Measurements from ENCODE around the gene NLN.
"Not testable (repeated sequence)": the region's sequence is repeated elsewhere in the genome, so short reads cannot be mapped to it uniquely, and the experiment has no call there.

The NLN gene

GRCh38 chr5:65866837-65867521 lies 145.0 kb downstream of the NLN start:
- Mint-ChIP-seq H3K4me3 (peak overlapping the region; percentile 80), H3K36me3 (peaks cover 3% of the 10 kb centered on the region), H3K27ac (peak overlapping the region; percentile 92)

DNA sequence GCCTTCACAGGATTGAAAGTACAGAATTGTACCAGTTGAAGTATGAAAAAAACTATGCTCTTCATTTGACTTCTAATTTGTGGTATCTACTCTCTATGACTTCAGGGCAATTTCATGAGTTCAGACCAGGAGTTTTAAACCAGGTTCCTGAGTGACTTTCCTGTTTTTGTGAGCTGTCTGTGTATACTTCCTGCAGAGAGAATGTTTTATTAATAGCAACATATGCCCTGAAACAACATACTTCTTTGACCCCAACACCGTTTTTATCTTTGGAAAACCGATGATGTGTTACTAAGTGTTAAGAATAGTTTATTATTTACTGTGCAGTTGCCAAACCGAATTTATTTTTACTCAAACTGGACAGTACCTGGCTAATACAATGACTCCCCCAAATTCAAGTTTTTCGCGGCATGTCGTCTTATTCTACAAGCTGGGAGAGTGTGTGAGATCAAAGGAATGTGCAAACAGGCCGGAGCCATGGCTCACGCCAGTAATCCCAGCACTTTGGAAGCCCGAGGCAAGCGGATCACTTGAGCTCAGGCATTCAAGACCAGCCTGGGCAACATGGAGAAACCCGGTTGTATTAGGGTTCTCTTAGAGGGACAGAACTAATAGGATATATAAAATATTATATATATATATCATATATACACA lies 145.7 kb downstream of the NLN start:
- Mint-ChIP-seq H3K4me3 (peak overlapping the region; percentile 80), H3K9me3 (ENCODE audit: low read depth) (no peaks in the 10 kb centered on the region), H3K27ac (peak overlapping the region; percentile 92), H3K4me1 (ENCODE audit: low read depth) (peaks cover 31% of the 10 kb centered on the region), H3K27me3 (no peaks in the 10 kb centered on the region), H3K36me3 (peaks cover under 1% of the 10 kb centered on the region)

More at GRCh38 chr5:65866837-65867521, 145.0 kb downstream of the NLN start:
- no peaks in the 10 kb centered on the region for H3K9me3 Mint-ChIP-seq (ENCODE audit: low read depth)
- peaks cover 35% of the 10 kb centered on the region for H3K4me1 Mint-ChIP-seq (ENCODE audit: low read depth)
- H3K27me3 Mint-ChIP-seq: no peaks in the 10 kb centered on the region

GRCh38 chr5:65868509-65868908 lies 146.5 kb downstream of the NLN start:
- Mint-ChIP-seq H3K4me1 (ENCODE audit: low read depth) (peaks cover 30% of the 10 kb centered on the region), H3K27me3 (no peaks in the 10 kb centered on the region), H3K4me3 (no peak overlapping the region), H3K36me3 (no peaks in the 10 kb centered on the region), H3K27ac (no peak overlapping the region), H3K9me3 (ENCODE audit: low read depth) (no peaks in the 10 kb centered on the region)

- Mint-ChIP-seq H3K4me1 (ENCODE audit: low read depth) (peaks cover 21% of the 10 kb centered on the region), H3K36me3 (no peaks in the 10 kb centered on the region), H3K9me3 (ENCODE audit: low read depth) (no peaks in the 10 kb centered on the region), H3K27me3 (no peaks in the 10 kb centered on the region), H3K27ac (no peak overlapping the region), H3K4me3 (no peak overlapping the region)
Observed at GRCh38 chr5:65871182-65871581, 149.2 kb downstream of the NLN start.

DNA sequence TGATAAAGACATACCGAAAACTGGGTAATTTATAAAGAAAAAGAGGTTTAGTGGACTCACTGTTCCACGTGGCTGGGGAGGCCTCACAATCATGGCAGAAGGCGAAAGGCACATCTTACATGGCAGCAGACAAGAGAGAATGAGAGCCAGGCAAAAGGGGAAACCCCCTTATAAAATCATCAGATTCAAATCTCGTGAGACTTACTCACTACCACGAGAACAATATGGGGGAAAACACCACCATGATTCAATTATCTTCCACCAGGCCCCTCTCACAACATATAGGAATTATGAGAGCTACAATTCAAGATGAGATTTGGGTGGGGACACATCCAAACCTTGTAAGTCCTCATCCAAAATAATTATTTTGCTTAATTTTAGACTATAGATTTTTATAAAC lies 149.8 kb downstream of the NLN start:
- not testable (repeated sequence) for H3K36me3 Mint-ChIP-seq; H3K4me3 Mint-ChIP-seq; H3K9me3 Mint-ChIP-seq (ENCODE audit: low read depth); H3K27me3 Mint-ChIP-seq; H3K27ac Mint-ChIP-seq
- peaks cover 15% of the 10 kb centered on the region for H3K4me1 Mint-ChIP-seq (ENCODE audit: low read depth)

DNA sequence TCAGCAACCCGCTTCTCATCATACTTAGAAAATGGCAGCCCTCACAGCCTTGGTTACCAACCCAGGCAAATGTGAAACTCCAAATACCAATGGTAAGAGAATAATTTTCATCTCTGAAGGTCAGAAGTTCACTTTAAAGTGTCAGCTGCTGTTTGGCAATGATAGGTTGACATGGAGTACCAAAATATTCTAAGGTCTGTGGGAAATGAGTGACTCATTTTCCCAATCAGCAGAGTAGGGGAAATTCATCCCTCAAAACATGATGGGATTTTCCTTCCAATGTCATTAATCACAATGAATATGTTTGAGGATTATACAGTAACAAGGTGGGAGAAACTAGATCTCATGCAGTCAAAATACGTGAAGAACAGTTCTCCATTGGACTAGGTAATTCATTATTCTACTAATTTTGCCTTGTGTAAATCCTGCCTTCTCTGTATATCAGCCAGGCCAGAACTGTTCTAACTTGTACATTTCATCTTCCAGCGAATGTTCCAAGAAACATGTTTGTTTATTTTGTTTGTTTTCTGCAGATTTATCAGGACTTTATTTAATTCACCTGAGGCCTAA lies 151.3 kb downstream of the NLN start:
- Mint-ChIP-seq H3K27me3 (no peaks in the 10 kb centered on the region), H3K4me3 (no peak overlapping the region), H3K36me3 (peaks cover 2% of the 10 kb centered on the region), H3K9me3 (ENCODE audit: low read depth) (peaks cover 8% of the 10 kb centered on the region), H3K27ac (no peak overlapping the region), H3K4me1 (ENCODE audit: low read depth) (peaks cover 3% of the 10 kb centered on the region)

- no peak overlapping the region for H3K4me3 Mint-ChIP-seq
- peaks cover 5% of the 10 kb centered on the region for H3K36me3 Mint-ChIP-seq
- H3K27me3 Mint-ChIP-seq: no peaks in the 10 kb centered on the region
- peaks cover 11% of the 10 kb centered on the region for H3K9me3 Mint-ChIP-seq (ENCODE audit: low read depth)
- peaks cover 2% of the 10 kb centered on the region for H3K4me1 Mint-ChIP-seq (ENCODE audit: low read depth)
- H3K27ac Mint-ChIP-seq: no peak overlapping the region
Observed at GRCh38 chr5:65874241-65874640, 152.2 kb downstream of the NLN start.

DNA sequence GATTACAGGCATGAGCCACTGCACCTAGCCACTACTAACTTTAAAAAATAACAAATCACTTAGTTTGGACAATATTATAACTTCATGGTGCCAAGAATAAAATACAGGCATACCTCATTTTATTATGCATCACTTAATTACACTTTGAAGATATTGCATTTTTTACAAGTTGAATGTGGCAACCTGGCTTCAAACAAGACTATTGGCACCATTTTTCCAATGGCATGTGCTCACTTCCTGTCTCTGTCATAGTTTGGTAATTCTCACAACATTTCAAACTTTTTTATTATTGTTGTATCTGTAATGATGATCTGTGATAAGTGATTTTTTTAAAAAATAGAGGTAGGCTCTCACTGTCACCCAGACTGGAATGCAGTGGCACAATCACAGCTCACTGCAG lies 154.5 kb downstream of the NLN start:
- no peak overlapping the region for H3K4me3 Mint-ChIP-seq
- peaks cover 5% of the 10 kb centered on the region for H3K36me3 Mint-ChIP-seq
- H3K27ac Mint-ChIP-seq: no peak overlapping the region
- H3K27me3 Mint-ChIP-seq: no peaks in the 10 kb centered on the region
- peaks cover 11% of the 10 kb centered on the region for H3K9me3 Mint-ChIP-seq (ENCODE audit: low read depth)
- H3K4me1 Mint-ChIP-seq (ENCODE audit: low read depth): peaks cover 6% of the 10 kb centered on the region

GRCh38 chr5:65876970-65877369 lies 155.0 kb downstream of the NLN start:
- peaks cover 6% of the 10 kb centered on the region for H3K4me1 Mint-ChIP-seq (ENCODE audit: low read depth)
- H3K27me3 Mint-ChIP-seq: no peaks in the 10 kb centered on the region
- peaks cover 11% of the 10 kb centered on the region for H3K9me3 Mint-ChIP-seq (ENCODE audit: low read depth)
- H3K36me3 Mint-ChIP-seq: peaks cover 5% of the 10 kb centered on the region
- no peak overlapping the region for H3K27ac Mint-ChIP-seq
- no peak overlapping the region for H3K4me3 Mint-ChIP-seq

Data from activated naive CD8-positive, alpha-beta T cell (primary cell).